Measurements from ENCODE around the gene DBP. TPM values are rescaled to one million over a fixed set of nuclear protein-coding genes. Genes with fewer than 3 reads are reported as not detected.

Gene DBP
- total RNA-seq, 2 donors from 2014 or later: 2.8 to 5.9 TPM

DNA sequence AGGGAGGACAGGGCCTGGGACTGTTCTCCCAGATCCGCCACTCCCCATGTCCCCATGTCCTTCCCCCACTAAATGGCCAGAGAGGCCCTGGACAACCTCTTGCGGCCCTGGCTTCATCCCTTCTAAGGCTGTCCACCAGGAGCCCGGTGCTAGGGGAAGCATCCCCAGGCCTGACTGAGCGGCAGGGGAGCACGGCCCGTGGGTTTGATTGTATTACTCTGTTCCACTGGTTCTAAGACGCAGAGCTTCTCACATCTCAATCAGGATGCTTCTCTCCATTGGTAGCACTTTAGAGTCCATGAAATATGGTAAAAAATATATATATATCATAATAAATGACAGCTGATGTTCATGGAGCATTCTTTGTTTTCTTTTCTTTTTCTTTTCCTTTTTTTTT is 29.8 kb downstream of the DBP start:
- DNase-seq (ENCODE audit: low spot score): no peak
- Histone ChIP-seq H3K27ac (no peak overlapping the region), H3K4me1 (no peaks in the 10 kb centered on the region), H3K27me3 (no peaks in the 10 kb centered on the region), H3K36me3 (no peaks in the 10 kb centered on the region), H3K4me3 (no peak overlapping the region), H3K9me3 (no peaks in the 10 kb centered on the region)
- TF ChIP-seq, protein P1, sequence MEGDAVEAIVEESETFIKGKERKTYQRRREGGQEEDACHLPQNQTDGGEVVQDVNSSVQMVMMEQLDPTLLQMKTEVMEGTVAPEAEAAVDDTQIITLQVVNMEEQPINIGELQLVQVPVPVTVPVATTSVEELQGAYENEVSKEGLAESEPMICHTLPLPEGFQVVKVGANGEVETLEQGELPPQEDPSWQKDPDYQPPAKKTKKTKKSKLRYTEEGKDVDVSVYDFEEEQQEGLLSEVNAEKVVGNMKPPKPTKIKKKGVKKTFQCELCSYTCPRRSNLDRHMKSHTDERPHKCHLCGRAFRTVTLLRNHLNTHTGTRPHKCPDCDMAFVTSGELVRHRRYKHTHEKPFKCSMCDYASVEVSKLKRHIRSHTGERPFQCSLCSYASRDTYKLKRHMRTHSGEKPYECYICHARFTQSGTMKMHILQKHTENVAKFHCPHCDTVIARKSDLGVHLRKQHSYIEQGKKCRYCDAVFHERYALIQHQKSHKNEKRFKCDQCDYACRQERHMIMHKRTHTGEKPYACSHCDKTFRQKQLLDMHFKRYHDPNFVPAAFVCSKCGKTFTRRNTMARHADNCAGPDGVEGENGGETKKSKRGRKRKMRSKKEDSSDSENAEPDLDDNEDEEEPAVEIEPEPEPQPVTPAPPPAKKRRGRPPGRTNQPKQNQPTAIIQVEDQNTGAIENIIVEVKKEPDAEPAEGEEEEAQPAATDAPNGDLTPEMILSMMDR (IDR thresholded peaks at IDR 0.05): no peak

DNA sequence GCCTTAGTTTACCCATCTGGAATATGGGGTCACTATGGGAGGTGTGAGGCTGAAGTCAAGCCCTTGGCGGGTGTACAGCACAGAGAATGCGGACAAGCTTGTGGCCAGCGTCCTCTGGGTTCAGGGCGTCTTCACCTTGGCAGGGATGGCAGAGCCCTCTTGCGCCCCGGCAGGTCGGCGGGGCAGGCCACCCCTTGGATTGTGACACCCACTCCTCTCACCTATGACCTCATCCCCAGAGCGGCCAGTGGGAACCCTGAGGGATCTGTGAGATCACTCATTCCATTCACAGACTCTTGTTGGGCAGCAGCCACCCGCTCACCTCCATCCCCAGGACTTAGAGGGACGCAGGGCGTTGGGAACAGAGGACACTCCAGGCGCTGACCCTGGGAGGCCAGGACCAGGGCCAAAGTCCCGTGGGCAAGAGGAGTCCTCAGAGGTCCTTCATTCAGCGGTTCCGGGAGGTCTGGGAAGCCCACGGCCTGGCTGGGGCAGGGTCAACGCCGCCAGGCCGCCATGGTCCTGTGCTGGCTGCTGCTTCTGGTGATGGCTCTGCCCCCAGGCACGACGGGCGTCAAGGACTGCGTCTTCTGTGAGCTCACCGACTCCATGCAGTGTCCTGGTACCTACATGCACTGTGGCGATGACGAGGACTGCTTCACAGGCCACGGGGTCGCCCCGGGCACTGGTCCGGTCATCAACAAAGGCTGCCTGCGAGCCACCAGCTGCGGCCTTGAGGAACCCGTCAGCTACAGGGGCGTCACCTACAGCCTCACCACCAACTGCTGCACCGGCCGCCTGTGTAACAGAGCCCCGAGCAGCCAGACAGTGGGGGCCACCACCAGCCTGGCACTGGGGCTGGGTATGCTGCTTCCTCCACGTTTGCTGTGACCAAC is 30.5 kb downstream of the DBP start, which contains the start of gene SPACA4:
TSS of gene SPACA4 (plus strand) at position 280 of the 896 bp plus-strand sequence. CDS start at position 517, 237 bp downstream.
- Histone ChIP-seq H3K4me3 (no peak within 1 kb of the TSS), H3K4me1 (no peaks in the 10 kb centered on the region), H3K9me3 (no peaks in the 10 kb centered on the region), H3K27ac (no peak within 1 kb of the TSS), H3K36me3 (no peaks in the 10 kb centered on the region), H3K27me3 (no peaks in the 10 kb centered on the region)
- DNase-seq (ENCODE audit: low spot score): no peak
- TF ChIP-seq, protein P1 (IDR thresholded peaks at IDR 0.05): no peak

DNA sequence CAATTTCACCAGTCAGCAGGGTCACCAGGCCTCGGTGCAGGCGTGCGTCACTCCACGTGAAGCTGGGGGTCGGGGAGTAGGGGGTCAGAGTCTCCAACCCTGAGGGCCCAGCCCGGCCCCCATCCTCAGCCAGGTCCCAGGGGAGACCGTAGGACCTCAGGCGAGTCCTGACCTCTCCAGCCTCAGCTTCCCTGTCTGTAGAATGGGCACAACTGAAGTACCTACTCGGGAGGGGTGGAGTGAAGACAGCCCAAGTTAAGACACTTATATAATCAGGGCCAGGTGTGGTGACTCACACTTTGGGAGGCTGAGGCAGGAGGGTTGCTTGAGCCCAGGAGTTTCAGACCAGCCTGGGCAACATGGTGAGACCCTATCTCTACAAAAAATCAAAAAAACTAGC is 33.3 kb downstream of the DBP start:
- no peak for DNase-seq (ENCODE audit: low spot score)
- TF ChIP-seq, protein P1 (IDR thresholded peaks at IDR 0.05): no peak
- H3K36me3 ChIP-seq: no peaks in the 10 kb centered on the region

DNA sequence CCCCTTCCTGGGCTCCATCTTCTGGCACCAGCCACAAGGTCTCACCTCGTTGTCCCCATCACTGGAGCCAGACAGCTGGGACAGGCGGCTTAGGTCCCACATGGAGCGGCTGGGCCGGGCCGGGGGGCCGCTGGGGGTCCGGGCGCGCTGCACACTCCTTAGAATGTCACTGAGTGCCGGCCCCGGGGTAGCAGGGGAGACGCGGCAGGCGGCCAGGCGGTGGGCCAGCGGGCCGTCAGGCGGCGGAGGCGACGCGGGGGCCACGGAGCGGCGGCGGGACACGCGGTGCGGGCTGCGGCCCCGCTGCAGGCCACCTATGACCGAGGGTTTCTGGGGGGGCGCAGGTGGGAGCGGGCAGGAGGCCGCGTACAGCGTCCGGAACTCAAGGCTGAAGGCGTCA is 33.7 kb downstream of the DBP start:
- no peak for DNase-seq (ENCODE audit: low spot score)
- TF ChIP-seq, protein P1 (IDR thresholded peaks at IDR 0.05): no peak
- Histone ChIP-seq H3K27me3 (no peaks in the 10 kb centered on the region), H3K4me1 (no peaks in the 10 kb centered on the region), H3K4me3 (no peak overlapping the region), H3K9me3 (no peaks in the 10 kb centered on the region), H3K36me3 (no peaks in the 10 kb centered on the region), H3K27ac (no peak overlapping the region)

More for the DNA sequence above, 33.3 kb downstream of the DBP start:
- H3K4me1 ChIP-seq: no peaks in the 10 kb centered on the region
- H3K4me3 ChIP-seq: no peak overlapping the region
- H3K27me3 ChIP-seq: no peaks in the 10 kb centered on the region
- no peak overlapping the region for H3K27ac ChIP-seq
- no peaks in the 10 kb centered on the region for H3K9me3 ChIP-seq

DNA sequence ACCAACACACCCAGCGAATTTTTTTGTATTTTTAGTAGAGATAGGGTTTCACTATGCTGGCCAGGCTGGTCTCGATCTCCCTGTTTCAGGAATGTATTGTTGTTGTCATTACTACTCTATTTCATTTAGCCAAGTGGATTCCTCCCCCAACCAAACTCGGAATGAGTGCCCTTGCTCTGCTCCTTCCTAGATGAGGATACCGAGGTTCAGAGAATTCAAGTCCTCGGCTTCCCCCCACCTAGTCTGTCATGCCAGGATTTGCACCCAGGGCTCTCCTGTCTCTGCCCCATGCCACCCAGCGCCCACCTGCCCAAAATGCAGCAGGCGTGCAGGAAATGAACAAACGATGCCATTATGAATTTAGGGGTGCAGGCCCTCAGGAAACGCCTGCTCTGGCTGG is 34.2 kb downstream of the DBP start:
- TF ChIP-seq, protein P1 (IDR thresholded peaks at IDR 0.05): no peak
- Histone ChIP-seq H3K27me3 (no peaks in the 10 kb centered on the region), H3K27ac (no peak overlapping the region), H3K4me1 (no peaks in the 10 kb centered on the region), H3K4me3 (no peak overlapping the region), H3K9me3 (no peaks in the 10 kb centered on the region), H3K36me3 (no peaks in the 10 kb centered on the region)
- DNase-seq (ENCODE audit: low spot score): no peak
